ENCODE measurements around the gene ISG20. TPM values are rescaled to one million over a fixed set of nuclear protein-coding genes. Genes with fewer than 3 reads are reported as not detected.

ISG20 gene
- 10 to 100 TPM; 50.3 to 90.0 (median 70.6) TPM for total RNA-seq

DNA sequence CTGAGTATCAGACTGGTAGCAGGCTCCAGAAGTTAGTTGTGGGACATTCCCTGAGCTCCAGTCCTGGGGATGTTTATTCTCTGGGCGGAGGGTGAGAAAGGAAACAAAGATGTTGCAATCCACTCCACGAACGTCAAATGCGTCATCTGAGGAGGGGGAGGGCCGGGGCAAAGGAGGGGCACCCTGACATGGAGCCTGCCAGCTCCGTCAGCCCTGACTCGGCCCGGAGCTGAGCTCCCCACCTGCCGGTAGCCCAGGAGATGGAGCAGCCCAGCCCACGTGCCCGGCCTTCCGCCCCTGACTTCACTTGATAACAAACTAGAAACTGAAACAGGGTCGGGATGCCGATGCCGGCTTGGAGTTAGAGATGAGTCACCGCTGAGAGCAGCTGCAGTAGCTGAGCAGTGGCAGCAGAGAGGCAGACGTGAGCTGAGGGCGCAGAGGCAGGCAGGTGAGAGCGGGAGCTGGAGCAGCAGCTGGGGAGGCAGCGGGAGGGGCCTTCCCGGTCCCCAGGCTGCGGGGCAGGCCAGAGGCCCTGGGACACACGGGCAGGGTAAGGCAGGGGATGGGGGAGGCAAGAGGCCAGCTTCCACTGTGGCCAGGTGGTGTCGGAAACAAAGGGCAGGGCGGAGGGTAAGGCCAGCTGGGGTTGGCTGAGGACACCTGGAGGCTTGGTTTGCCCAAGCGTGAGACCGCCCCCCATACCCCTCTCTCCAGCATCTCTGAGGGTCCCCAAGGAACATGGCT lies at the start of gene ISG20:
TSS of gene ISG20 (plus strand) at position 391 of the 747 bp plus-strand sequence. CDS start at position 742, 351 bp downstream.
- no peaks in the 10 kb centered on the region for H3K36me3 ChIP-seq
- no peaks in the 10 kb centered on the region for H3K9me3 ChIP-seq
- DNase-seq = peak; percentile 98 to 99 (median 99)
- H3K4me3 ChIP-seq = peak within 1 kb of the TSS; percentile 47 to 60 (median 50)
- no peaks in the 10 kb centered on the region for H3K27me3 ChIP-seq
- peaks cover 5 to 47% (median 34%) of the 10 kb centered on the region in 4 donors for H3K4me1 ChIP-seq
- H3K27ac ChIP-seq = peak within 1 kb of the TSS; percentile 91 to 98 (median 98)
- TF ChIP-seq POLR2A (IDR thresholded peaks at IDR 0.05) = peak; percentile 96 to 98
- TF ChIP-seq, protein P1, sequence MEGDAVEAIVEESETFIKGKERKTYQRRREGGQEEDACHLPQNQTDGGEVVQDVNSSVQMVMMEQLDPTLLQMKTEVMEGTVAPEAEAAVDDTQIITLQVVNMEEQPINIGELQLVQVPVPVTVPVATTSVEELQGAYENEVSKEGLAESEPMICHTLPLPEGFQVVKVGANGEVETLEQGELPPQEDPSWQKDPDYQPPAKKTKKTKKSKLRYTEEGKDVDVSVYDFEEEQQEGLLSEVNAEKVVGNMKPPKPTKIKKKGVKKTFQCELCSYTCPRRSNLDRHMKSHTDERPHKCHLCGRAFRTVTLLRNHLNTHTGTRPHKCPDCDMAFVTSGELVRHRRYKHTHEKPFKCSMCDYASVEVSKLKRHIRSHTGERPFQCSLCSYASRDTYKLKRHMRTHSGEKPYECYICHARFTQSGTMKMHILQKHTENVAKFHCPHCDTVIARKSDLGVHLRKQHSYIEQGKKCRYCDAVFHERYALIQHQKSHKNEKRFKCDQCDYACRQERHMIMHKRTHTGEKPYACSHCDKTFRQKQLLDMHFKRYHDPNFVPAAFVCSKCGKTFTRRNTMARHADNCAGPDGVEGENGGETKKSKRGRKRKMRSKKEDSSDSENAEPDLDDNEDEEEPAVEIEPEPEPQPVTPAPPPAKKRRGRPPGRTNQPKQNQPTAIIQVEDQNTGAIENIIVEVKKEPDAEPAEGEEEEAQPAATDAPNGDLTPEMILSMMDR (IDR thresholded peaks at IDR 0.05) = peak; percentile 34 to 71 (median 52)

DNA sequence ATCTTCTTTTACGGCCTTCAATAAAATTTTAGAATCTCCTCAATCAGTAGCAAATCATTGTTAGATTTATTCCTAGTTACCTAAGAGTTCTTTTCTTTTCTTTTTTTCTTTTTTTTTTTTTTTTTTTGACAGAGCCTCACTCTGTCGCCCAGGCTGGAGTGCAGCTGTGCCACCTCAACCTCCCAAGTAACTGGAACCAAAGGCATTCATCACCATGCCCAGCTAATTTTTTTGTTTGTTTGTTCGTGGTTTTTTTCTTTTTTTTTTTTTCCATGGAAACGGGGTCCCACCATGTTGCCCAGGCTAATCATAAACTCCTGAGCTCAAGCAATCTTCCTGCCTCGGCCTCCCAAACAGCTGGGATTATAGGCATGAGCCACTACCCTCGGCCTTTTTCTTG lies 48.1 kb upstream of the ISG20 start:
- Histone ChIP-seq H3K4me1 (no peaks in the 10 kb centered on the region), H3K27me3 (no peaks in the 10 kb centered on the region), H3K36me3 (no peaks in the 10 kb centered on the region), H3K27ac (no peak overlapping the region), H3K4me3 (no peak overlapping the region), H3K9me3 (no peaks in the 10 kb centered on the region)
- no peak for DNase-seq
- no peak for TF ChIP-seq POLR2A (IDR thresholded peaks at IDR 0.05)
- TF ChIP-seq, protein P1 (IDR thresholded peaks at IDR 0.05) = no peak

DNA sequence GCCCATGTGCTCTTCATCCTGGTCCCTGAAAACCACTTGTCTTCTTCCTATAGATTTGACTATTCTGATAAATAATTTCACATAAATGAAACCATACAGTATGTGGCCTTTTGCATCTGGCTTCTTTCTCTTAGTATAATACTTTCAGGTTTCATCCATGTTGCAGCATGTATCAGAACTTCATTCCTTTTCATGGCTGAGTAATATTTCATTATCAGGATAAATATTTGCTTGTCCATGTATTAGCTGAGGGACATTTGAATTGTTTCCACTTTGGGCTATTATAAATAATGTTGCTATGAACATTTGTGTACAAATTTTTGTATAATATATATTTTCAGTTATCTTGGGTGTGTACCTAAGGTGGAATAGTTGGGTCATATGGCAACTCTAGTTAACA lies 47.4 kb upstream of the ISG20 start:
- Histone ChIP-seq H3K9me3 (no peaks in the 10 kb centered on the region), H3K4me3 (no peak overlapping the region), H3K36me3 (no peaks in the 10 kb centered on the region), H3K27ac (no peak overlapping the region), H3K4me1 (no peaks in the 10 kb centered on the region), H3K27me3 (no peaks in the 10 kb centered on the region)
- TF ChIP-seq, protein P1 (IDR thresholded peaks at IDR 0.05) = no peak
- no peak for DNase-seq

DNA sequence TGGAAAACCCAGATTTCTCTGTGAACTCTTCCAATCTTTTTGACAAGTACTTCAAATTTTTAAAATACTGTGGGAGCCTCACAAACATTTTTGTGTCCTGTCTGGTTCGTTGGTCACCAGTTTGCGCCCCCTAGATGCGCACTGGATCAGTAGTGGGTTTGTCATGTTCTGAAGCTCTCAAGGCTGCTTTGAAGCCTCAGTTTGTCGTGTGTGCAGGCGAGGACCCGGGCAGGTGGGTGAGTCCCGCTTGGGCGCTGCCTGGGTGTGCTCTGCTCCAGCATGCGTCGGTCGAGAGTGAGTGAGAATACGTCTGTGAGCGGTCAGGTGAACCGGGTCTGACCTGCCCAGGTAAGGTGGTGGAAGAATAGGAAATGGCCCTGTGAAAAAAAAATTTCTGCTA lies 34.9 kb upstream of the ISG20 start:
- peaks cover 0 to 22% of the 10 kb centered on the region in 2 donors for H3K27me3 ChIP-seq
- H3K4me1 ChIP-seq = peaks cover 0 to 16% (median 0%) of the 10 kb centered on the region in 4 donors
- no peak overlapping the region for H3K27ac ChIP-seq

DNA sequence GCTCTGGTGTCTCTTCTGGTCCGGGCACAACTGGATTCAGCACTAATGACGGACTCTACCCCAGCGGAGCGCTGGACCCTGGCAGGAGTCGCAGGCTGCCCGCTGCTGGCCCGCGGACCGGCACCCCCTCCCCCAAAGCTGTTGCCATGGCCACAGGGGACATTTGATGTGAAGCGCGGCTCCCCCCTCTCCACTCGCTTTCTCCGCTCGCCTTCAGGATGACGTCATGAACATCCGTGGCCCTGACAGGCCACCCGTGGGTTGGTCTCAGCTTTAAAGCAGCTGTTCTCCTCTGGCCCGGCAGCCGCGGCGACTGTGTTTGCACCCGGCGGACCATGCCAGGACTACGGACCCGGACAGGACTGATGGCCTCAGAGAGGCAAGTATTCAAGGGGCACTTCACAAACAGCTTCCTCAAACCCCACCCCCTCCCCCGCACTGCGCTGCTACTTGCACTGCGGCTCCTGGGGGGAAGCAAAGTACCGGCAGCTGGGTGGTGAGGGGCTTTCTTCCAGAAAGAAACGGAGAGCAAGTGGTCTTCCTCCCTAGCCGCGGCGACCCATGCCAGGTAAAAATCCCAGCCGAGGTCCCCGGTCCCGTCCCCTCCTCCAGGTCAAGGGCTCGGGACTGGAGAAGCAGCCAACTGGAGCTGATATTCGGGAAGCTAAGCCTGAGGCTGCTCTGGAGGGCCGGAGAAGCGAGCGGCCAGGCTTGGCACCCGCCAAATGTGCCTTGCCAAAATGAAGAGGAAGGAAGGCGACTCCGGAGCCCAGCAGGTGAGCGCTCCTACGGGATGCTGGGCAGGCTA lies 34.2 kb upstream of the ISG20 start:
- H3K27ac ChIP-seq = no peak overlapping the region
- peaks cover 0 to 22% of the 10 kb centered on the region in 2 donors for H3K27me3 ChIP-seq
- no peak overlapping the region for H3K4me3 ChIP-seq
- TF ChIP-seq, protein P1 (IDR thresholded peaks at IDR 0.05) = no peak
- no peak for TF ChIP-seq POLR2A (IDR thresholded peaks at IDR 0.05)
- peaks cover 0 to 16% (median 0%) of the 10 kb centered on the region in 4 donors for H3K4me1 ChIP-seq
- no peaks in the 10 kb centered on the region for H3K9me3 ChIP-seq
- DNase-seq = no peak
- no peaks in the 10 kb centered on the region for H3K36me3 ChIP-seq

More for the DNA sequence above, 34.9 kb upstream of the ISG20 start:
- H3K36me3 ChIP-seq = no peaks in the 10 kb centered on the region
- no peak for TF ChIP-seq POLR2A (IDR thresholded peaks at IDR 0.05)
- TF ChIP-seq, protein P1 (IDR thresholded peaks at IDR 0.05) = no peak
- H3K4me3 ChIP-seq = no peak overlapping the region
- no peaks in the 10 kb centered on the region for H3K9me3 ChIP-seq
- DNase-seq = no peak
